Endothelial cell of umbilical vein (primary cell): ENCODE results near the gene CDCA7L. TPM values are rescaled to one million over a fixed set of nuclear protein-coding genes. Genes with fewer than 3 reads are reported as not detected.

Source experiments
- BruUV-seq: library from RNA; stranded (reverse); fragments of 400-500 nt; replicated peaks from 2 replicates; lab custom pipeline; 2021; lab: Mats Ljungman, UMichigan
- CTCF ChIA-PET: fragments of 300-600, 350-600 bp; sonication (Branson Sonifier 250); formaldehyde crosslinking; loops from one replicate; lab custom pipeline; 2021; ENCODE audit warnings: antibody characterized with exemption, inconsistent platforms; lab: Charles Lee
- POLR2A ChIA-PET: fragments of 300-600, 350-600 bp; sonication (Branson Sonifier 250); formaldehyde crosslinking; loops from one replicate; lab custom pipeline; 2021; ENCODE audit warnings: antibody characterized with exemption, inconsistent platforms; lab: Charles Lee
- DNase-seq: peaks from one replicate; pipeline ENCODE4 v3.0.0-alpha.2; 2011; ENCODE audit warnings: low read depth, low spot score
- FAIRE-seq: peaks from 2 replicates; lab custom pipeline; 2011; peaks lifted over from hg19 to GRCh38; lab: Jason Lieb, UNC
- H2AFZ ChIP-seq: 2 replicates; pipeline ENCODE4 v1.6.0; 2012; ENCODE audit warnings: low read depth, low read length, control low read depth, inconsistent platforms
- H3K27ac ChIP-seq: 2 replicates; pipeline ENCODE4 v1.5.1; 2011; ENCODE audit warnings: low read depth, mild to moderate bottlenecking, control low read depth, low read length, moderate library complexity; ENCODE audit not compliant: insufficient read depth
- H3K27me3 ChIP-seq, 2 experiments: 2 replicates each; pipeline versions ENCODE4 v1.6.0 to v1.6.1; 2011; ENCODE audit warnings: low read length in 2 of 2, mixed read lengths in 1 of 2; ENCODE audit not compliant: control insufficient read depth in 2 of 2, insufficient read depth in 2 of 2
- H3K36me3 ChIP-seq, 2 experiments: 2 replicates in 1 of 2; 3 replicates in 1 of 2; pipeline ENCODE4 v1.5.1; 2011; ENCODE audit warnings: low read length in 2 of 2, mild to moderate bottlenecking in 1 of 2, moderate library complexity in 1 of 2; ENCODE audit not compliant: control insufficient read depth in 2 of 2, insufficient read depth in 2 of 2; ENCODE audit errors: extremely low read depth in 1 of 2
- H3K4me1 ChIP-seq: 3 replicates; pipeline ENCODE4 v1.5.1; 2011; ENCODE audit warnings: mild to moderate bottlenecking, low read length; ENCODE audit not compliant: control insufficient read depth, insufficient read depth; ENCODE audit errors: extremely low read depth
- H3K4me2 ChIP-seq: 2 replicates; pipeline ENCODE4 v1.6.1; 2011; ENCODE audit warnings: low read length, control low read depth, mixed read lengths; ENCODE audit not compliant: insufficient read depth
- H3K4me3 ChIP-seq, 3 experiments: fragments of 200-600 bp in 1 of 3; sonication (generic), shearing (Covaris generic) in 1 of 3; replicated peaks in 1 of 3; 2 replicates each; pipeline ENCODE4 v1.5.1; 2011 to 2016; ENCODE audit warnings: control low read depth in 3 of 3, low read length in 3 of 3, mild to moderate bottlenecking in 2 of 3, inconsistent platforms in 1 of 3, low read depth in 1 of 3, moderate library complexity in 1 of 3; ENCODE audit not compliant: insufficient read depth in 1 of 3
- H3K79me2 ChIP-seq: 2 replicates; pipeline ENCODE4 v1.6.0; 2012; ENCODE audit warnings: low read length, inconsistent platforms; ENCODE audit not compliant: control insufficient read depth, insufficient read depth
- H3K9ac ChIP-seq: replicated peaks from 2 replicates; pipeline ENCODE3; 2011; ENCODE audit warnings: low read length, control low read depth; ENCODE audit not compliant: insufficient read depth; ENCODE audit errors: extremely low read depth
- H3K9me1 ChIP-seq: replicated peaks from 3 replicates; pipeline ENCODE4 v1.6.0; 2011; ENCODE audit warnings: mild to moderate bottlenecking, low read length; ENCODE audit not compliant: control insufficient read depth, insufficient read depth; ENCODE audit errors: extremely low read depth
- H3K9me3 ChIP-seq: replicated peaks from 2 replicates; pipeline ENCODE4 v1.5.1; 2012; ENCODE audit warnings: low read length, inconsistent platforms; ENCODE audit not compliant: control insufficient read depth, insufficient read depth
- H4K20me1 ChIP-seq: replicated peaks from 2 replicates; pipeline ENCODE3; 2011; ENCODE audit warnings: mild to moderate bottlenecking, low read length; ENCODE audit not compliant: control insufficient read depth, insufficient read depth; ENCODE audit errors: extremely low read depth
- EZH2 ChIP-seq: IDR thresholded peaks from 2 replicates; pipeline ENCODE4 v1.6.1; 2012; ENCODE audit warnings: borderline replicate concordance, low read depth, mild to moderate bottlenecking, moderate library complexity, low read length, inconsistent platforms; ENCODE audit not compliant: severe bottlenecking
- FOS ChIP-seq: IDR thresholded peaks from 2 replicates; pipeline ENCODE4 v1.6.1; 2011; ENCODE audit warnings: mild to moderate bottlenecking, low read length, moderate library complexity, borderline replicate concordance; ENCODE audit not compliant: insufficient read depth
- GATA2 ChIP-seq: IDR thresholded peaks from 2 replicates; pipeline ENCODE4 v1.7.0; 2011; ENCODE audit warnings: low read depth, mild to moderate bottlenecking, moderate library complexity, mixed read lengths, low read length; ENCODE audit not compliant: insufficient read length, insufficient read depth
- JUN ChIP-seq: IDR thresholded peaks from 2 replicates; pipeline ENCODE4 v1.6.1; 2011; ENCODE audit warnings: borderline replicate concordance, low read depth; ENCODE audit not compliant: insufficient read length, insufficient read depth
- MYC ChIP-seq: IDR thresholded peaks from one replicate; pipeline ENCODE4 v1.6.1; 2011; ENCODE audit warnings: mild to moderate bottlenecking, low read depth, low read length
- POLR2A ChIP-seq: IDR thresholded peaks from 2 replicates; pipeline ENCODE4 v1.6.1; 2012; ENCODE audit warnings: low read depth, mild to moderate bottlenecking, control low read depth, low read length
- POLR2AphosphoS5 ChIP-seq: IDR thresholded peaks from 2 replicates; pipeline ENCODE4 v1.6.1; 2012; ENCODE audit warnings: low read depth, mild to moderate bottlenecking, control low read depth, low read length, moderate library complexity; ENCODE audit not compliant: insufficient read depth
- dilution Hi-C: fragments of 300-500 bp; cut with MboI; formaldehyde crosslinking; loops from one replicate; pipeline ENCODE4 v1.15.0; 2019; ENCODE audit warnings: low sequenced_read_pairs; ENCODE audit not compliant: extremely low pct_ligation_motif_present
- intact Hi-C: fragments of 100-400 bp; cut with micrococcal nuclease; formaldehyde crosslinking; loops from one replicate; pipeline ENCODE4 v1.10.0; 2022
- polyA plus RNA-seq, 4 experiments: library from polyadenylated mRNA; depleted of rRNA in 3 of 4; stranded (reverse) in 3 of 4; unstranded in 1 of 4; fragments of >200 nt; gene quantifications; 2 replicates each; pipeline versions ENCODE4 v1.2.1 to v1.2.3, GENCODE V29; 2011 to 2012; ENCODE audit warnings: missing spikeins in 1 of 4
- total RNA-seq: library from RNA; stranded (reverse); gene quantifications from 2 replicates; pipeline ENCODE4 v1.2.3, GENCODE V29; 2021
- TF ChIP-seq, protein P1 (sequence below), 2 donors: IDR thresholded peaks; 1 replicate in 1 of 2; 2 replicates in 1 of 2; pipeline ENCODE4 v1.5.1; 2011; ENCODE audit warnings: low read length in 2 of 2, mild to moderate bottlenecking in 2 of 2, moderate library complexity in 2 of 2, control low read depth in 1 of 2, inconsistent platforms in 1 of 2, low read depth in 1 of 2; ENCODE audit not compliant: insufficient read depth in 1 of 2; ENCODE audit errors: extremely low read depth in 1 of 2
- TF ChIP-seq, protein P2 (sequence below): IDR thresholded peaks from 2 replicates; pipeline ENCODE4 v1.6.1; 2011; ENCODE audit not compliant: insufficient read depth, insufficient read length

Gene CDCA7L
- total and polyA plus RNA-seq, 2 donors (not counting 3 experiments of a cell fraction or from before 2014, with no cell fraction given), result 68.4 to 91.6 TPM

DNA sequence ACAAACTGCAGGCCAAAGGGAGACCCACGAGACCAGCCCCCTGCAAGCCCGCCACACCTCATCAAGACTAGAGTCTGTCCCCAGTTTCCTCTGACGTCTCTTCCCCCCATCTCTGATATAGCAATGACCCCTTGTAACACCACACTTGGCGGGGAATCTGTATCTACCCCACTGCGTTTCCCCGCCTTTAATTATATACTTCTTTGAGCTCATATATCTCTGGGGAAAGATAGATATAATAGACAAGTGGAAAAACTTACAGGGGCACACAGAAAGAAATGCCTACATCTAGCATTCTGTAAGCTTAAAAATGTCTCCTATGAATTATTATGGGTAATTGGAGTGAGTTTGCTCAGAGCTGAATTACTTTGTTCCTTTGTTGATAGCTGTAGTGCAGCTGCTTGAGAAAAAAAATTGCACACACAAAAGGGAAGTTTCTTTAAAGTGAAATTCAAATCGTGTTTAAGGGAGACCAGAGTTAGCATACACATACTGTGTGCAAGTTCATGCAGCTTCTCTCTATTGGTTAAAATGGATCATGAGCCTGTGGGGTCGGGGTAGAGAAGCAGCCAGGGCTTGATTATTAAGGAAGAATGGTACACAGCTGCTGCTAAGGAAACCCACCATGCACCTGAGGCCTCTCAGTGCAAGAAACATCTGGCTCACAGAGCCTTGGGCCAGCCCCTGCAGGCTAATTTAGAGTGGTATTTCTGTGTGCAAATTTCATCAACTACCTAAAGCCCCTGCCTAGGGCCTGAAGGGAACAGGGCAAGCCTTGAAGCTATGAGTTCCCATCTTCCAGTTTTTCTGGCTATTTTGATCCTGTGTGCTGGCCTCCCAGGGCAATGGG lies 32.5 kb downstream of the CDCA7L start:
- Histone ChIP-seq H3K79me2 (peaks cover 12% of the 10 kb centered on the region), H3K27me3 (no peaks in the 10 kb centered on the region), H3K9me1 (no peaks in the 10 kb centered on the region), H3K9ac (no peak overlapping the region), H3K4me1 (no peaks in the 10 kb centered on the region), H3K4me3 (no peak overlapping the region), H3K4me2 (no peak overlapping the region), H3K9me3 (no peaks in the 10 kb centered on the region), H4K20me1 (no peaks in the 10 kb centered on the region), H2AFZ (no peak overlapping the region), H3K36me3 (peaks cover 3 to 22% of the 10 kb centered on the region in 2 experiments), H3K27ac (no peak overlapping the region)
- no TSS peak for BruUV-seq
- intact Hi-C loops, result no loop called here
- FAIRE-seq, result no peak
- ChIA-PET CTCF (interaction anchor here (2.3 kb wide), 1 partner anchor 31 kb away, joined by 8 read pairs; no protein-coding TSS in a partner anchor), POLR2A (interaction anchor here (0.7 kb wide), 1 partner anchor 31 kb away, joined by 7 read pairs; no protein-coding TSS in a partner anchor)
- TF ChIP-seq FOS (no peak), POLR2AphosphoS5 (no peak), EZH2 (no peak), JUN (no peak), GATA2 (no peak), MYC (no peak), POLR2A (no peak)
- TF ChIP-seq, protein P1, sequence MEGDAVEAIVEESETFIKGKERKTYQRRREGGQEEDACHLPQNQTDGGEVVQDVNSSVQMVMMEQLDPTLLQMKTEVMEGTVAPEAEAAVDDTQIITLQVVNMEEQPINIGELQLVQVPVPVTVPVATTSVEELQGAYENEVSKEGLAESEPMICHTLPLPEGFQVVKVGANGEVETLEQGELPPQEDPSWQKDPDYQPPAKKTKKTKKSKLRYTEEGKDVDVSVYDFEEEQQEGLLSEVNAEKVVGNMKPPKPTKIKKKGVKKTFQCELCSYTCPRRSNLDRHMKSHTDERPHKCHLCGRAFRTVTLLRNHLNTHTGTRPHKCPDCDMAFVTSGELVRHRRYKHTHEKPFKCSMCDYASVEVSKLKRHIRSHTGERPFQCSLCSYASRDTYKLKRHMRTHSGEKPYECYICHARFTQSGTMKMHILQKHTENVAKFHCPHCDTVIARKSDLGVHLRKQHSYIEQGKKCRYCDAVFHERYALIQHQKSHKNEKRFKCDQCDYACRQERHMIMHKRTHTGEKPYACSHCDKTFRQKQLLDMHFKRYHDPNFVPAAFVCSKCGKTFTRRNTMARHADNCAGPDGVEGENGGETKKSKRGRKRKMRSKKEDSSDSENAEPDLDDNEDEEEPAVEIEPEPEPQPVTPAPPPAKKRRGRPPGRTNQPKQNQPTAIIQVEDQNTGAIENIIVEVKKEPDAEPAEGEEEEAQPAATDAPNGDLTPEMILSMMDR (IDR thresholded peaks at IDR 0.05; ENCODE audit: extremely low read depth in 1 of 2, insufficient read depth in 1 of 2, low read depth in 1 of 2, low read length in 2 of 2), result no peak
- TF ChIP-seq, protein P2, sequence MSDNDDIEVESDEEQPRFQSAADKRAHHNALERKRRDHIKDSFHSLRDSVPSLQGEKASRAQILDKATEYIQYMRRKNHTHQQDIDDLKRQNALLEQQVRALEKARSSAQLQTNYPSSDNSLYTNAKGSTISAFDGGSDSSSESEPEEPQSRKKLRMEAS, result no peak
- dilution Hi-C loops, result no loop called here
- no peak for DNase-seq
